Measurements from ENCODE around the gene UBAC2. TPM values are rescaled to one million over a fixed set of nuclear protein-coding genes. Genes with fewer than 3 reads are reported as not detected.

Gene UBAC2
- polyA plus RNA-seq, 3 donors = 33.0 to 45.2 (median 38.0) TPM

GRCh38 chr13:99417201-99418102, 216.8 kb downstream of the UBAC2 start:
- H3K27ac ChIP-seq (ENCODE audit: low read depth, low read length) = no peak overlapping the region
- 68 to 83% (median 72%) methylated on average over 18 to 19 of the region's 19 CpGs for WGBS, 3 donors

DNA sequence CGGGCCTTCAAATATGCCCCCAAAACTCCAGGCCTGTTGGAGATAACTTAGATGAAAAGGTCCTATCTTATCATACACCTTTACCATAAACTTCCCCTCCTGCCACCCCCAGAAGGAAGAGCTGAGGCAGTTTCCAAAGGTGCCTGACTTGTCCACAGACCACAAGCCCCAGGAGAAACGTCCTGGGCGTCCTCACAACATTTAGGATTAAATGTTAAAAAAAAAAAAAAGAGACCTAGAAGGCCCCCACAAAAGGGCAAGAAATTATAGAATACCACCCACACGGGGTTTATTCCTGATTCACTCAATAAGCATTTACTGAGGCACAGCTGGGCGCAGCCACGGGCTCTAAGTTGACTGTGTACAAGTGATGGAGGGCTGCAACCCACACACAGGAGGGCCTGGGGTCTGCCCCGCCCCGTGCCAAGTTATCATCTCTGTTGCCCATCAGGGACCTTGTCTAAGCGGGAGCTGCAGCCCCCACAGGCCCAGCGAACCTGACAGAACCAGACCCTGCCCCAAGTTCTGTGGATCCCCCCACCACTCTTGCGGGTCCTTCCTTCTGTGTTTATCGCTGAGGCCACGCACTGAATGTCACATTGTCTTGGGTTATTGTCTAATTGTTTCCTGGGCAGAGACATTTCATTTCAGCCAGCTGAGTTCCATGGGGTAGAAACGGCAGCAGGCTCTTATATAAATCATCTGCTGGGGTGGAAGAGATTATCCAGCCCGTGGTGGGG, 217.6 kb downstream of the UBAC2 start:
- no peak overlapping the region for H3K27ac ChIP-seq (ENCODE audit: low read depth, low read length)
- WGBS, 3 donors = 76 to 82% (median 78%) methylated on average over 15 of the region's 15 CpGs

DNA sequence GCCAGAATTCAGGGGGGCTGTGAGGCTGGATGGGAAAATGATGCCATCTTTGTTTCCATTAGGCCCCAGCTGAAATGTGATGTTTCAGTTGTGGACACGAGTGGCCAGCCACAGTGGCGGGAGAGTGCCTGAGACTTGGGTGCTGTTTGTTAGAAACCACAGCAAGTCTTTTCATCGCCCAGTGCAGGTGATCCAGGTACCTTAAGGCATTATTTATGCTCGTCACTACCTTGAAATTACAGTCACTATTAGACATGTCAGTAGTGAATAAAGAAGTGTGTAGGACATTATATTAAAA, 218.1 kb downstream of the UBAC2 start:
- no peak overlapping the region for H3K27ac ChIP-seq (ENCODE audit: low read depth, low read length)
- 82 to 93% (median 89%) methylated on average over 4 of the region's 4 CpGs for WGBS, 3 donors

DNA sequence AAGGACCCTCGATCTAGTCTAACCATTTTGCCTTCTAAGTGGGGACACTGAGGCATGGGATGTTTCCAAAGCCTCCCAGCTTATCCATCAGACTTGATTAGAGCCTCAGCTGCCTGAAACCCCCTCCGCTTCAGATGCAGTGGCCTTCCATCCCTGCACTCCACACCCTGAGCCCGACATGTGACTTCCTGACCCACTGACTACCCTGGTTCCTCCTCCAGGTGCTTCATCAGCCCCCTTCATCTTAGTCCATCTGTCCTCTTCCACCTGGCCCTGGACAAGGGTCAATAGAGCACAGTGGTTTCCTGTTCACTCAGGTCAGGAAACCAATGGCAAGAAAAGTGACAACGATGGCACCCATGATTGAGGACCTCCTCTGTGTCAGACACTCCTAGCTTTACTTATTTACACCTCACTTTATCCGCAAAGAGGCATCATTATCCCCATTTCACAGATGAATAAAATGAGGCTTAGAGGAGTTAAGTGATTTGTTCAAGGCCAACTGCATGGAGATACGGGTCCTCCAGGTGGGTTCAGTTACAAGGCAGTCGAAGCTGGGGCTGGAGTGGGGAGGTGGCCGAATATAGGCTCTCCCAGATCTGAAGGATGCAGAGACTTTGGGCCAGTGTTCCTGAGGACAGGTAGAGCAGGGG, 219.1 kb downstream of the UBAC2 start:
- no peak overlapping the region for H3K27ac ChIP-seq (ENCODE audit: low read depth, low read length)
- 74 to 82% (median 76%) methylated on average over 8 of the region's 8 CpGs for WGBS, 3 donors

DNA sequence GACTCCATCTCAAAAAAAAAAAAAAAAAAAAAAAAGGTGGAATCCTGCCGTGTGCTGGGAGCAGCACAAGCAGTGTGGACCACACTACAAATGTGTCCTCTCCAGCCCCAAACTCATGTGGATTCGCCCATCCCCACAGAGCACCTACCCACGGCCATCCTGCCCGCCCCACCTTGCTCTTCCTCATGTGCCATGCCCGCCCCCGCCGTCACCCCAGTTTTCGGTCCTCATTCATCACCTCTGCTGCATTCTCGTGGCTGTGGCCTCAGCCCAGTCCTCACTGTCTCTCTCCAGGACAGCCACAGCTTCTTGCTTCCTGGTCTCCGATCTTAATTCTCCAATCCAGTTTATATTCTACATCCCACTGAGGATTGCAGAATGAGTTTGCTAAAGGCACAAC, 220.6 kb downstream of the UBAC2 start:
- H3K27ac ChIP-seq (ENCODE audit: low read depth, low read length) = no peak overlapping the region
- WGBS, 3 donors = 87 to 93% (median 90%) methylated on average over 10 of the region's 10 CpGs

GRCh38 chr13:99421758-99422585, 221.3 kb downstream of the UBAC2 start:
- H3K27ac ChIP-seq (ENCODE audit: low read depth, low read length) = no peak overlapping the region
- 64 to 79% (median 73%) methylated on average over 9 of the region's 9 CpGs for WGBS, 3 donors

GRCh38 chr13:99422586-99423220, 222.0 kb downstream of the UBAC2 start:
- no peak overlapping the region for H3K27ac ChIP-seq (ENCODE audit: low read depth, low read length)
- 92 to 93% (median 92%) methylated on average over 13 of the region's 13 CpGs for WGBS, 3 donors

- no peak overlapping the region for H3K27ac ChIP-seq (ENCODE audit: low read depth, low read length)
- WGBS, 3 donors = 51 to 67% (median 56%) methylated on average over 18 of the region's 18 CpGs
Measured at GRCh38 chr13:99425485-99426341, 225.1 kb downstream of the UBAC2 start.

DNA sequence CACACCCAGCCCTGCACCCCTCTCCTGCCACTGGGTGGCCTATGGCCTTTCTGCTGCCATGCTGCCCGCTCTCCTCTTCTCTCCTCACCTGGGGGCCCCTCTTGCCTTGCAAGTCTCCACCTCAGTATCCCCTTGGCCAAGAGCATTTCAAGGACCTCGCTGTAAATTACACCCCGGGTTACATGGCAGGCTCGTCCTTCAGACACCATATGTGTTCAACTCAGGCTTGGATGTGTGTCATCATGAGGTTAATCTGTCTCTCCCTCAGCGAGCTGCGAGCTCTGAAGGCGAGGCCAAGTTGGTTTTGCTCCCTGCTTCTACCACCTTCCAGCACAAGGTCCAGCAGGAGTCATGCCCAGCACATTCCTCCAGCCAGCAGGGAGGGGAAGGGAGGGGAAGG, 225.8 kb downstream of the UBAC2 start:
- WGBS, 3 donors = 74 to 78% (median 76%) methylated on average over 7 of the region's 7 CpGs
- H3K27ac ChIP-seq (ENCODE audit: low read depth, low read length) = no peak overlapping the region

- no peak overlapping the region for H3K27ac ChIP-seq (ENCODE audit: low read depth, low read length)
- WGBS, 3 donors = 92 to 95% (median 94%) methylated on average over 10 of the region's 10 CpGs
Measured at GRCh38 chr13:99429670-99430069, 229.0 kb downstream of the UBAC2 start.

GRCh38 chr13:99431927-99432608, 231.4 kb downstream of the UBAC2 start:
- 66 to 75% (median 72%) methylated on average over 18 of the region's 18 CpGs for WGBS, 3 donors
- H3K27ac ChIP-seq (ENCODE audit: low read depth, low read length) = no peak overlapping the region

DNA sequence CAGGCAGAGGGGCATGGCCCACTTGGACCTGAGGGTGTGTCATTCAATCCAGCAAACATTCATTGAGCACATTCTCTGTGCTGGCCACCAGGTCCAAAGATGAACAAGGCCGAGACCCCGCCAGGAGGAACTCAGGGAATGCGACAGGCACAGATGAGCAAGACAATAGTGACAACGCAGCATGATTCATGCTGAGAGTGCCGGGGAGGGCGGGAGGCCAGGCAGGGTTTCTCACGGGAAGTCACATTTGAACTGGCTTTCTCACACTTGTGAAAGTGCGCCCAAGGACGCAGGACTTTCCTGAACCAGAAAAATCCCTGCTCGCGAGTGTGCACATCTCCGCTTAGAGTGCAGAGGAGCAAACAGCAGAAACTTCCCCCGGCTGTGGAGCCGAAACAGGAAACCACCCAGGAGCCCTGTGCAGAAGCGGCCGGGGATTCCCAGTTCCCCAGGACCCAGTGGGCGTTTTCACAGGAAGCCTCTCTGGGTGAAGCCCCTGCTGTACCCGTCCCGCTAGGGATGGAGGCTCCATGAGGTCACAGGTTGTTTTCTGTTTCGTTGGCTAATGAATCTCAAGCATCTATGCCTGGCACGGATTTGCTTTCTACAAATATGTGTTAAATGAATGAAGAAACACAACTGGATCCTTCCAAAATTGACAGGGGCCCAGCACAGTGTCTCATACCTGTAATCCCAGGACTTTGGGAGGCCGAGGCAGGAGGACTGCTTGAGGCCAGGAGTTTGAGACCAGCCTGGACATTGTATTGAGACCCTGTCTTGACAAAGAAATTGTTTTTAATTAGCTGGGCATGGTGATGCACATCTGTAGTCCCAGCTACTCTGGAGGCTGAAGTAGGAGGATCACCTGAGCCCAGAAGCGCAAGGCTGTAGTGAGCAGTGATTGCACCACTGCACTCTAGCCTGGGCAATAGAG, 232.2 kb downstream of the UBAC2 start:
- 15 to 33% (median 16%) methylated on average over 23 of the region's 23 CpGs for WGBS, 3 donors
- no peak overlapping the region for H3K27ac ChIP-seq (ENCODE audit: low read depth, low read length)

DNA sequence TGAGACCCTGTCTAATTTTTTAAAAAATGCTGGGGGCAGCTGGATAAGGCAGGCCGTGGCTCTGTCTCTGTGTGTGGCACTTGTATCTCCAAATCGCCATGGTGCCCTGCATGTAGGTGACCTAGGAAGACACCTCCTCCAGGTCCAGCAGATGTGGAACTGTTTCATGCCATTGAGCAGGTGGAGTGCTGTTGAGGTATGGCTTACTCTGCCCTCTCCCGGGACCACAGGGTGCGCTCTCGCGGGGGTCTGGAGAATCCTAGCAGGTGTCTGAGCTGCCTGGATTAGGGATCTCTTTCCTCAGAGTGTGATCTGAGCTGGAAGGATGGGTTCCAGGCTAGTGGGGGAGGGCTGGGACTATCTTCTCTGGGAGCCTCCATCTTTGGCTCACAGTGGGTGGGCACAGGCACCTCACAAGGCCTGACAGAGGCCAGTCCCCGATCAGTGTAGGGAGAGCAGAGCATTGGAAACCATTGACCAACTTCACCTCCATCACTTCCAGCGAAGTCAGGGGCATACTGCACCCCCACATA, 233.0 kb downstream of the UBAC2 start:
- H3K27ac ChIP-seq (ENCODE audit: low read depth, low read length) = no peak overlapping the region
- 91 to 96% (median 94%) methylated on average over 8 of the region's 8 CpGs for WGBS, 3 donors

- H3K27ac ChIP-seq (ENCODE audit: low read depth, low read length) = no peak overlapping the region
- 77 to 88% (median 87%) methylated on average over 17 of the region's 17 CpGs for WGBS, 3 donors
Measured at GRCh38 chr13:99434258-99434788, 233.7 kb downstream of the UBAC2 start.

DNA sequence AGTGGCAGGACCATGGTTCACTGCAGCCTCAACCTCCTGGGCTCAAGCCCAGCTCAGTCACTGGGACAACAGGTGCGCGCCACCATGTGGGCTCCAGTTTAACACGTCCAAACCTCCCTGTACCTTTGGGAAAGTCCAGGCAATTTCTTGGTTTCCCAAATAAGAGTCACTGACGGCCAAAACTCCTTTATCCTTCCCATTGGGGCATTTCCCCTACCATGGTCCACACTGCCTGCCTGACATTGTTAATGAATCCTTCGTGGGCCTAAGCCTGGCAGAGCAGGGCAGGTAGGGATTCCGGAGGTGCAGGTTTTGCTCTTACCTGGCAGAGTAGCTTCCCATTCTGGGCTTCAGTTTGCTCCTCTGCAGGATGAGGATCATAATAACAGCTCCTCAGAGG, 234.5 kb downstream of the UBAC2 start:
- H3K27ac ChIP-seq (ENCODE audit: low read depth, low read length) = no peak overlapping the region
- WGBS, 3 donors = 81 to 94% (median 90%) methylated on average over 6 of the region's 6 CpGs
